DMS153 (cell line): ENCODE measurements around the gene LDLRAD1.
"Not testable (repeated sequence)": the region's sequence is repeated elsewhere in the genome, so short reads cannot be mapped to it uniquely, and the experiment has no call there.

Source experiments
- DNase-seq: peaks from one replicate; lab custom pipeline; 2025; lab: John Stamatoyannopoulos, UW

Gene LDLRAD1

DNA sequence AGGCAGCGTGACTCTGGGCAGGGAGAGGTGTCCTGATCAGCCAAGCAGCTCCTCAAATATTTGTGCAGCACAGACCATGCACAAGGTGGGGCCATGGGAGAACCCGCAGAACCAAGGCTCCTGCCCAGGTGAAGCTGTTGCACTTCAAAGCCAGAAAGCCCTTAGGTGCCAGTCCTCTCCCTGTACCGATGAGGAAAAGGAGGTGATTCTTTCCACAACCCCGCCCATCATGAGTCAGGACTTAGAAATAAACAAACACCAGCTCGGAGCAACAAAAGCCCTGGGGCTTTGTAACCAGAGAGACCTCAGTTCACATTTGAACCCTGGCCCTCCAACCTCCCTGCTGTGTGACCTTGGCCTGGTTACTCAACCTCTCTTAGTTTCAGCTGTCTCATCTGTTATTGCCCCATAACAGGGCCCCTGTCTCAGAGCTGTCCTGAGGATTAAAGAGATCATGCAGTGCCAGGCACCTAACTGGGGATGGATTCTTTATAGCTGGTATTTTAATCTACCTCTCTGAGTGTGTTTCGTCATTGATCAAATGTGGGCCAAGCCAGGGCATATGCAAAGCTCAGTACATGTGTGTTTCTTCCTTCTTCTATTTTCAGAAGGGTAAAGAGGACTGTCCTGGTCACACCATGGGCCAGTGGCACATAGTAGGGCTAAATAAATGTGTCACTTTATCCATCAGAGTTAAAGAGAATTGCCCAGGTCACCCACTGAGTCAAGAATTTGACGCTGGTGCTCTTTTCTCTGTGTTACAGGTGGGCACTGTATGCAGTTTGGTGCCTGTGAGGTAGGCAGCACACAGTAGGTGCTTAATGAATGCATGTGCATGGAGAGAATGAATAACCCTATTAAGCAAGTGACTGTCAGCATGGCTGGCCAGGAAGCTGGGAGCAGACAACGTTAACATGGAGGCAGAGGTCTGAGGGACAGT is 1.4 kb downstream of the LDLRAD1 start:
- DNase-seq = peak; percentile 87

DNA sequence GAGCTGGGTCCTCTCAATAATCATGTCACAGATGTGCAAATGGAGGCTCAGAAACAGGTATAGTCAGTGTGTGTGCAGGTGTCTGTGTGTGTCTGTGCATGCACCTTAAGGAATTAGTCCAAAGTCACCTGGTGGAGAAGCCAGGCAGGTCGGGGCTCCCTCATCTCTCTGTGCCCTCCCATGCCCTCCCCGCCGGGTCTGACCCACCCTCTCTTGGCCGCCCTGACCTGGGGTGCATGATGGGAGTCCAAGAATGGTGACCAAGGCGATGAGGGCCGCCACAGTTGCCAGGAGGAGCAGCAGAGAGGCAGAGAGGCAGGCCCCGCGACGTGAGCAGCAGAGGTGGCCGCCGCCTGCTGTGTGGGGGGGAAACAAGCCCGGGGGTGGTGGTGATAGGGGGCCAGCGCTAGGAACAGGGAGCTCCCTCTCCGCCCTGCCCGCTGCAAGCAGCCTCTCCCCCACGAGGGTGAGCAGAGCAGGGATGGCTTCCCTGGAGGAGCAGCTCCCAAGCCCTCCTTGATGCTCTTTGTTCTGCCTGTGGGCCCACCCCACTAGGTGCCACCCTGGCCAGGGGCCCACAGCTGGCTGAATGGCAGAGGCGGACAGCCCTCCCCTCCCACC is 3.9 kb downstream of the LDLRAD1 start:
- no peak for DNase-seq

GRCh38 chr1:54013393-54014008 is 4.5 kb downstream of the LDLRAD1 start:
- DNase-seq = no peak

DNA sequence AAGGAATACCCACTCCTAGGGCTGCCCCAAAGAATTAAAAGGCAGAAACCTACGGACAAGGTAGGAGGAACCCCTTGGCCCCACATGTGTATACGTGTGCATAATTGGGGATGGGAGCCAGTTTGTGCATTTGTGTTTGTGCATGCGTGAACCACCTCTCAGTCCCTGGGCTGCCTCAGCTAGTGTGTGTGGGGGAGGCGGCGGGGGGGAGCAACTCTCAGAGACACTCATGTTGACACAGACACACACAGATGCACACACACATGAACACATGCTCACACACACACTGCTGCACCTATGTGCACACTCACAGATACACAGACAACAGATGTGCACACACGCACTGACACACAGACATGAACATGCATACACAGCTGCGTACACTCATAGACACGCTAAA is 5.1 kb downstream of the LDLRAD1 start:
- DNase-seq = no peak

- no peak for DNase-seq
These were observed 6.0 kb downstream of the LDLRAD1 start for GRCh38 chr1:54012008-54012325.

DNA sequence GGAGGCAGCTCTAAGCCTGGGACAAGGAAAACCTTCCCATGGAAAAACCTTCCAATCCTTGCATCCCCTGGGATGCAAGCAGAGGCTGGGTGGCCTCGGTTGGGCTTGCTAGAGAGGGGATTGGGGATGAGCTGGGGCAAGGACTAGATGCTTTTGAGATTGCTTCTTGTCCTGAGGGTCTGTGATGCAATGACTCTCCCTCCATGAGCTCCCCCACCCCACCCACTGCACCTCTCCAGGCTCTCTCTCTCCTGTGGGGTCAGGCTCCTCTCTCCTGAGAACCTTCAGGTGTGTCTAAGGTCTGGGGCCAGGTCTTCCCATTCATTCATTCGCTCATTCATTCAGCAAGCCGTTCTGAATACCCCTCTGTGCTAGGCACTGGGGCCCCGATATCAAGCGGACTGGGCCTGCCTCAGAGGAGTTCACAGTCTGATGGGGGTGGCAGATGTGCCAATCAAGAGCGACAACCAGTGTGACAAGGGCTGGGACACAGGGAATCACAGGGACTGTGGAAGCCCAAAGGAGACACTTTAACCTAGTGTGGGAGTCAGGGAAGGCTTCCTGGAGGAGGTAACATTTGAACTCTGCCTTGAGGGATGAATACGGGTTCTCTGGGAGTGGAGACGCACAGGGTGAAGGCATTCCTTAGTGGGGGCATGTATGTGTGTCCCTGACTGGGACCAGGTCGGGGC is 6.5 kb downstream of the LDLRAD1 start:
- no peak for DNase-seq

DNA sequence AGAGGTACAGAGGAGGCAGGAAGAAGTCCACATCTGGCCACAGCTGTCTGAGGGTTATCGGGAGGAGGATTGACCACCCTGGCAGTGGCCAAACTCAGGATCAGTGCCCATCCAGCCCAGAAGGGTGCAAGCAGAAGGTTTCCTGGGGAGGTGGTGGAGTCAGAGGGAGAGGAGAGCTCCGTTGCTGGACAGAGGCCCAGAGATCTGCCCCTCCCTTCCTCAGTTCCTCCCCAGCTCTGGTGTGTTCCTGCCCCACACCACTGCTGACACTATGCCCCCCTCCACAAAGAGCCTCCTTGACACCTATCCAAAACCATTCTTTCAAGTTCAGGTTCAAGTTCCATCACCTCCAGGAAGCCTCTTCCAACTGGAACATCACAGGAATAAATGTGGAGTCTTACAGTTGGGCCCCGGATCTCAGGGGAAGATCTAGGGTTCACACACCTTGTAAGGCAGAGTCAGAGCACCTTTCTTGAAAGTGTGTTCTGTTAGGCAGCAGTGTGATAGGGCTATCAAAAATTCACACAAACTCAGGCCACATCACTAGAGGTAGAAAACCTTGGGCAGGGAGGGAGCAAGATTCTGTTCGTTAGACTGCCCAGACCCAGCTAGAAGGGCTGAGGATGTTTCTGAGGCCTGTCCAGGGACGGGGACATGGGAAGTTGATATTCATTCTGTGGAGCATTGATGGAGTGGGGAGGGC is 7.4 kb downstream of the LDLRAD1 start:
- DNase-seq = no peak

- DNase-seq = no peak
These were observed 8.6 kb downstream of the LDLRAD1 start for GRCh38 chr1:54009406-54009805.

DNA sequence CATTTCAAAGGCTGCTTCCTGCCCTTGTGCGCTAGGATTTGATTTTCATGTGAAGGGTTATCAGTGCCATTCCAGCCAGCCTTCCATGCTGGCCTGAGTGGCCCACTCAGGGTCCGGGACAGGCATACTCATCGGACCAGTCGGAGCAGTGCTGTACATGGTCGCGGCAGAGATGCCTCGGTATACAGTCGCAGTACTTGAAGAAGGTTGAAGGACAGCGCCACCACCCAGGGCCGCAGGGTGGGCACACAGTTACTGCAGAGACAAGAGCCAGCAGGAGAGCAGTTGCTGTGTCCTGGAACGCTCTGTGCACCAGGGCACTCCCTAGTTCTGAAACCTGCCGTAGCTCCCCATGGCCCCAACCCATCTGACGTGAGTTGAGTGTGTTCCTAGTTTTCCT is 9.1 kb downstream of the LDLRAD1 start:
- DNase-seq = no peak

DNA sequence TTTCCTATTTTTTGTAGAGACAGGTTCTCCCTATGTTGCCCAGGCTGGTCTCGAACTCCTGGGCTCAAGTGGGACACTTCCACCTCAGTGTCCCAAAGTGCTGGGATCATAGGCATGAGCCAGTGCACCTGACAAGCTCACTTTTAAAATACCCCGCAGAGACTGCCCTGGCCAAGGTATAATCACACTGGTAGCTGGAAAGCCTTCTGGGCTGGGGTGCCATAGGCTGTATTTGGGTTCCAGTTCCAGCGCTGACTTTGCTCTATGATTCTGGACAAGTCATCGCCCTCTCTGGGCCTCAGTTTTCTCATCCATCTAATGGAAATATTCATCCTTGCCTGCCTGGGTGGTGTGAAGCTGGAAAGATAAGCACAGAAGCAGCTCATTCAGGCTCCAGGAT is 10.4 kb downstream of the LDLRAD1 start:
- no peak for DNase-seq

- DNase-seq = no peak
These were observed 11.5 kb downstream of the LDLRAD1 start for GRCh38 chr1:54006508-54006907.

GRCh38 chr1:54004481-54005049 is 13.4 kb downstream of the LDLRAD1 start:
- DNase-seq = no peak

DNA sequence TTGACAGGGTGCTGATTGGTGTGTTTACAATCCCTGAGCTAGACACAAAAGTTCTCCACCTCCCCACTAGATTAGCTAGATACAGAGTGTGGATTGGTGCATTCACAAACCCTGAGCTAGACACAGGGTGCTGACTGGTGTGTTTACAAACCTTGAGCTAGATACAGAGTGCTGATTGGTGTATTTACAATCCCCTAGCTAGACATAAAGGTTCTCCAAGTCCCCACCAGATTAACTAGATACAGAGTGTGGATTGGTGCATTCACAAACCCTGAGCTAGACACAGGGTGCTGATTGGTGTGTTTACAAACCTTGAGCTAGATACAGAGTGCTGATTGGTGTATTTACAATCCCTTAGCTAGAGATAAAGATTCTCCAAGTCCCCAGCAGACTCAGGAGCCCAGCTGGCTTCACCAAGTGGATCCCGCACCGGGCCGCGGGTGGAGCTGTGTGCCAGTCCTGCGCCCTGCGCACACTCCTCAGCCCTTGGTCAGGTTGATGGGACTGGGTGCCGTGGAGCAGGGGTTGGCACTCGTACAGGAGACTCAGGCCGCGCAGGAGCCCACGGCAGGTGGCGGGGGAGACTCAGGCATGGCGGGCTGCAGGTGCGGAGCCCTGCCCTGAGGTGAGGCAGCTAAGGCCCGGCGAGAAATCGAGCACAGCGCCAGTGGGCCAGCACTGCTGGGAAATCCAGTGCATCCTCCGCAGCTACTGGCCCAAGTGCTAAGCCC is 14.1 kb downstream of the LDLRAD1 start:
- DNase-seq = not testable (repeated sequence)

GRCh38 chr1:54003249-54003646 is 14.7 kb downstream of the LDLRAD1 start:
- DNase-seq = no peak

DNA sequence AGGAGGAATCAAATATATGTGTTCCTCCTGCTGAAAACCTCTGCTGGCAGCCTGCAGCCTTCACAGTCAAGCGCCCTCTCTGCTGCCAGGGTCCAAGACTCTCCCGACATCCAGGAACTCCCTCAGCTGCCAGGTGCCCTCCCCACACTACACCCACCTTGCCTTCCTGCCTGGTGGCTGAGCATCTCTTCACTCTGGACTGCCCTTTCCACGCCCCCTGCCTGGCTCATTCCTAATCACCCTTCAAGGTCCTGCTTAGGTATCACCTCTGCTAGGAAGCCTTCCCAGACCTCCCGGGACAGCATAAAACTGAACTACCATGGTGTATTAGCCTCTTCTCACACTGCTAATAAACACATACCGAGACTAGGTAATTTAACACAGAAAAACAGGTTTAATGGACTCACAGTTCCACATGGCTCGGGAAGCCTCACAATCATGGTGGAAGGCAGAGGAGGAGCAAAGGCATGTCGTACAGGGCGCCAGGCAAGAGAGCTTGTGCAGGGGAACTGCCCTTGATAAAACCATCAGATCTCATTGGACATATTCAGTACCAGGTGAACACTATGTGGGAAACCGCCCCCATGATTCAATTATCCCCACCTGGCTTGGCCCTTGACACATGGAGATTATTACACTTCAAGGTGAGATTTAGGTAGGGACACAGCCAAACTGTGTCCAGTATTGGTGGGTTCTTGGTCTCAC is 15.3 kb downstream of the LDLRAD1 start:
- DNase-seq = no peak

GRCh38 chr1:54001591-54001990 is 16.4 kb downstream of the LDLRAD1 start:
- DNase-seq = peak; percentile 68

DNA sequence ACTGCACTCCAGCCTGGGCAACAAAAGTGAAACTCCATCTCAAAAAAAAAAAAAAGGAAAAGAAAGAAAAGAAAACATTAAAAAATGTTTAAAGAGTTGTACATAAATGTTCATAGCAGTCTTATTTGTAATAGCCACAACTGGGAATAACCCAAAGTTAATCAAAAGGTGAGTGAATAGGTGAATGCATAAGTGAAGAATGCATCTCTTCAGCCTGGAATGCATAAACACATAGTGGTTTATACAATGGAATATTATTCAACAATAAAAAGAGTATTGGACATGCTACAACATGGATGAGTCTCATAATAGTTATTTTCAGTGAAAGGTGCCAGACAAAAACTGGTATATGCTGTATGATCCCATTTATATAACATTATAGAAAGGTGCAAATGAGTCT is 18.1 kb downstream of the LDLRAD1 start:
- DNase-seq = no peak

DNA sequence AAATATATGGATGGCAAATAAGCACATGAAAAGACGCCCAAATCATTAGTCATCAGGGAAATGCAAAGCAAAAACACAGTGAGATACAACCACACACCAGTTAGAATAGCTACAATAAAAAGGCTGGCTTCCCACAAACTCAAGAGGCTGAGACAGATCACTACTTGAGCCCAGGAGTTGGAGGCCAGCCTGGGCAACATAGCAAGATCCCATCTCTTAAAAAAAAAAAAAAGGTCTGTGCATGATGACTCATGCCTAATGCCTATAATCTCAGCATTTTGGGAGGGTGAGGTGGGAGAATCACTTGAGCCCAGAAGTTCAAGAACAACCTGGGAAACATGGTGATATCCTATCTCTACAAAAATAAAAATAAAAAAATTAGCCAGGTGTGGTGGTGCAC is 19.8 kb downstream of the LDLRAD1 start:
- DNase-seq = no peak

- no peak for DNase-seq
These were observed 22.3 kb downstream of the LDLRAD1 start for GRCh38 chr1:53995683-53996082.

DNA sequence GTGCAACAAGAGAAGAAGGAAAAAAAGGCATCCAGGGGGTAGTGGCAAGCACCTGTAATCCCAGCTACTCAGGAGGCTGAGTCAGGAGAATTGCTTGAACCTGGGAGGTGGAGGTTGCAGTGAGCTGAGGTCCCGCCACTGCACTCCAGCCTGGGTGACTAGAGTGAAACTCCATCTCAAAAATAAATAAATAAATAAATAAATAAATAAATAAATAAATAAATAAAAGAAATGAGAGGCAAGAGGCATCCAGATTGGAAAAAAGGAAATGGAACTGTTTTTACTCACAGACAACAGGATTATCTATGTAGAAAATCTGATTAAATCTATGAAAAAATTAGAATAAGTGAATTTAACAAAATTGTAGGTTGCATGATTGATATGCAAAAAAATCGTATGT is 23.5 kb downstream of the LDLRAD1 start:
- DNase-seq = not testable (repeated sequence)
